ENCODE data around the gene CFAP221.

CFAP221 gene

GRCh38 chr2:119644186-119644585 is 99.9 kb downstream of the CFAP221 start:
- no peak for DNase-seq (ENCODE audit: low read depth in 2 of 2)

GRCh38 chr2:119645173-119645855 is 101.1 kb downstream of the CFAP221 start:
- DNase-seq (ENCODE audit: low read depth in 2 of 2), result no peak

GRCh38 chr2:119646149-119646548 is 101.9 kb downstream of the CFAP221 start:
- DNase-seq (ENCODE audit: low read depth in 2 of 2), result no peak

GRCh38 chr2:119647440-119648169 is 103.4 kb downstream of the CFAP221 start:
- no peak for DNase-seq (ENCODE audit: low read depth in 2 of 2)

- no peak for DNase-seq (ENCODE audit: low read depth in 2 of 2)
These were observed 105.2 kb downstream of the CFAP221 start for GRCh38 chr2:119649364-119649917.

- no peak for DNase-seq (ENCODE audit: low read depth in 2 of 2)
These were observed 106.0 kb downstream of the CFAP221 start for GRCh38 chr2:119650206-119650605.

GRCh38 chr2:119650846-119651370 is 106.7 kb downstream of the CFAP221 start:
- no peak for DNase-seq (ENCODE audit: low read depth in 2 of 2)

- no peak for DNase-seq (ENCODE audit: low read depth in 2 of 2)
These were observed 113.4 kb downstream of the CFAP221 start for GRCh38 chr2:119657466-119658145.

- no peak for DNase-seq (ENCODE audit: low read depth in 2 of 2)
These were observed 115.5 kb downstream of the CFAP221 start for GRCh38 chr2:119659601-119660342.

- DNase-seq (ENCODE audit: low read depth in 2 of 2), result no peak
These were observed 116.1 kb downstream of the CFAP221 start for GRCh38 chr2:119660343-119660658.

GRCh38 chr2:119662297-119662696 is 118.0 kb downstream of the CFAP221 start:
- no peak for DNase-seq (ENCODE audit: low read depth in 2 of 2)

GRCh38 chr2:119668546-119668945 is 124.3 kb downstream of the CFAP221 start:
- no peak for DNase-seq (ENCODE audit: low read depth in 2 of 2)

GRCh38 chr2:119671016-119671415 is 126.8 kb downstream of the CFAP221 start:
- DNase-seq (ENCODE audit: low read depth in 2 of 2), result no peak

- no peak for DNase-seq (ENCODE audit: low read depth in 2 of 2)
These were observed 127.5 kb downstream of the CFAP221 start for GRCh38 chr2:119671752-119672151.

- DNase-seq (ENCODE audit: low read depth in 2 of 2), result no peak
These were observed 128.1 kb downstream of the CFAP221 start for GRCh38 chr2:119672161-119672862.

- DNase-seq (ENCODE audit: low read depth in 2 of 2), result no peak
These were observed 129.5 kb downstream of the CFAP221 start for GRCh38 chr2:119673796-119674195.

- no peak for DNase-seq (ENCODE audit: low read depth in 2 of 2)
These were observed 130.7 kb downstream of the CFAP221 start for GRCh38 chr2:119674711-119675500.

GRCh38 chr2:119678021-119678656 is 133.9 kb downstream of the CFAP221 start:
- DNase-seq (ENCODE audit: low read depth in 2 of 2), result no peak

GRCh38 chr2:119679526-119679837 is 135.2 kb downstream of the CFAP221 start:
- no peak for DNase-seq (ENCODE audit: low read depth in 2 of 2)

GRCh38 chr2:119679846-119680245 is 135.6 kb downstream of the CFAP221 start:
- DNase-seq (ENCODE audit: low read depth in 2 of 2), result no peak

All from stimulated activated CD4-positive, alpha-beta T cell treated with anti-CD3 and anti-CD28 coated beads, Interleukin-15, amount 100 ng/mL, for 48 hours (primary cell).